CD14-positive monocyte (primary cell): ENCODE data around the gene PGP. TPM values are rescaled to one million over a fixed set of nuclear protein-coding genes. Genes with fewer than 3 reads are reported as not detected.

Experiments used
- DNase-seq, 3 donors: peaks; one replicate each; pipeline ENCODE4 v3.0.0-alpha.2; 2011 to 2022
- H2AFZ ChIP-seq: 2 replicates; pipeline ENCODE4 v1.6.0; 2012; ENCODE audit warnings: mild to moderate bottlenecking, low read depth, low read length, inconsistent platforms; ENCODE audit not compliant: insufficient read depth, poor library complexity, severe bottlenecking
- H3K27ac ChIP-seq, 2 donors: 1 replicate in 1 of 2; 2 replicates in 1 of 2; pipeline ENCODE4 v1.5.1; 2012 to 2013; ENCODE audit warnings: low read length in 2 of 2, control low read depth in 1 of 2, inconsistent platforms in 1 of 2, low read depth in 1 of 2, mild to moderate bottlenecking in 1 of 2
- H3K27me3 ChIP-seq, 2 donors: one replicate each; pipeline versions ENCODE4 v1.6.0 to v1.6.1; 2011 to 2013; ENCODE audit warnings: low read length in 2 of 2; ENCODE audit not compliant: control insufficient read depth in 2 of 2, insufficient read depth in 2 of 2
- H3K36me3 ChIP-seq, 2 donors: replicated peaks in 1 of 2; 1 replicate in 1 of 2; 2 replicates in 1 of 2; pipeline versions ENCODE4 v1.5.1 to v1.6.1; 2012 to 2013; ENCODE audit warnings: low read length in 2 of 2, control low read depth in 1 of 2, inconsistent platforms in 1 of 2, mild to moderate bottlenecking in 1 of 2; ENCODE audit not compliant: insufficient read depth in 2 of 2, control insufficient read depth in 1 of 2
- H3K4me1 ChIP-seq, 2 donors: 1 replicate in 1 of 2; 2 replicates in 1 of 2; pipeline versions ENCODE4 v1.5.1 to v1.6.1; 2012 to 2013; ENCODE audit warnings: low read length in 2 of 2, control low read depth in 1 of 2, inconsistent platforms in 1 of 2, mild to moderate bottlenecking in 1 of 2, moderate library complexity in 1 of 2; ENCODE audit not compliant: insufficient read depth in 2 of 2, control insufficient read depth in 1 of 2
- H3K4me2 ChIP-seq: replicated peaks from 2 replicates; pipeline ENCODE3; 2012; ENCODE audit warnings: low read length, moderate library complexity, mild to moderate bottlenecking; ENCODE audit not compliant: poor library complexity, severe bottlenecking; ENCODE audit errors: extremely low read depth
- H3K4me3 ChIP-seq, 3 experiments: fragments of 200-600 bp in 1 of 3; sonication (generic) in 1 of 3; replicated peaks in 1 of 3; 1 replicate in 2 of 3; 2 replicates in 1 of 3; pipeline ENCODE4 v1.5.1; 2011 to 2013; ENCODE audit warnings: low read length in 3 of 3, mild to moderate bottlenecking in 3 of 3, control low read depth in 2 of 3, low read depth in 2 of 3, inconsistent platforms in 1 of 3, moderate library complexity in 1 of 3
- H3K79me2 ChIP-seq: 2 replicates; pipeline ENCODE4 v1.6.0; 2012; ENCODE audit warnings: mild to moderate bottlenecking, control low read depth, inconsistent platforms, low read length, moderate library complexity; ENCODE audit not compliant: insufficient read depth
- H3K9ac ChIP-seq: 2 replicates; pipeline ENCODE4 v1.6.0; 2017; ENCODE audit warnings: low read length, mild to moderate bottlenecking; ENCODE audit not compliant: insufficient read depth, poor library complexity, severe bottlenecking
- H3K9me3 ChIP-seq, 2 donors: replicated peaks in 1 of 2; 1 replicate in 1 of 2; 2 replicates in 1 of 2; pipeline versions ENCODE4 v1.5.1 to v1.6.1; 2012 to 2013; ENCODE audit warnings: low read length in 2 of 2, control low read depth in 1 of 2; ENCODE audit not compliant: control insufficient read depth in 1 of 2, insufficient read depth in 1 of 2
- H4K20me1 ChIP-seq: 2 replicates; pipeline ENCODE4 v1.6.0; 2012; ENCODE audit warnings: mild to moderate bottlenecking, low read length, control low read depth, moderate library complexity; ENCODE audit not compliant: insufficient read depth
- H3K27ac Mint-ChIP-seq, 7 donors: one replicate each; pipeline ENCODE4 v1.8.0; 2020; ENCODE audit warnings: mild to moderate bottlenecking in 7 of 7, mixed read lengths in 7 of 7, moderate library complexity in 6 of 7, inconsistent platforms in 2 of 7
- H3K27me3 Mint-ChIP-seq, 3 donors: one replicate each; pipeline ENCODE4 v1.8.0; 2021 to 2022; ENCODE audit warnings: low read depth in 3 of 3, mild to moderate bottlenecking in 3 of 3, mixed read lengths in 3 of 3, moderate library complexity in 3 of 3, inconsistent platforms in 1 of 3
- H3K36me3 Mint-ChIP-seq, 2 donors: one replicate each; pipeline ENCODE4 v1.8.0; 2020; ENCODE audit warnings: mixed read lengths in 2 of 2, inconsistent platforms in 1 of 2, mild to moderate bottlenecking in 1 of 2
- H3K4me1 Mint-ChIP-seq: one replicate; pipeline ENCODE4 v1.8.0; 2020; ENCODE audit warnings: mild to moderate bottlenecking, mixed read lengths
- H3K4me3 Mint-ChIP-seq, 2 donors: one replicate each; pipeline ENCODE4 v1.8.0; 2020; ENCODE audit warnings: mild to moderate bottlenecking in 2 of 2, mixed read lengths in 2 of 2, moderate library complexity in 1 of 2
- H3K9me3 Mint-ChIP-seq, 7 donors: one replicate each; pipeline ENCODE4 v1.8.0; 2020 to 2022; ENCODE audit warnings: mixed read lengths in 7 of 7, mild to moderate bottlenecking in 6 of 7, moderate library complexity in 6 of 7, inconsistent platforms in 2 of 7
- WGBS: methylation state at CpG from one replicate; pipeline ENCODE4 v1.1.5; 2013; ENCODE audit warnings: missing lambda C conversion rate; ENCODE audit not compliant: insufficient coverage; 5-methylcytosine and 5-hydroxymethylcytosine counted together
- intact Hi-C, 2 donors: fragments of 100-400 bp; cut with micrococcal nuclease; formaldehyde crosslinking; loops; one replicate each; pipeline versions ENCODE4 v1.15.0 to v1.15.1; 2023
- polyA plus RNA-seq, 3 donors: library from polyadenylated mRNA; depleted of rRNA in 1 of 3; unstranded in 2 of 3; stranded (reverse) in 1 of 3; fragments of 300-500 nt in 2 of 3; fragments of >200 nt in 1 of 3; fragmentation: Illumina TruSeq in 2 of 3; gene quantifications; 1 replicate in 2 of 3; 2 replicates in 1 of 3; pipeline ENCODE4 v1.2.3, GENCODE V29; 2012 to 2021
- TF ChIP-seq, protein P1 (sequence below): fragments of 200-600 bp; IDR thresholded peaks from one replicate; pipeline ENCODE4 v1.8.0; 2022; ENCODE audit warnings: antibody characterized with exemption, mild to moderate bottlenecking

The PGP gene
- polyA plus RNA-seq, 3 donors = 7.2 to 20.2 (median 19.2) TPM

DNA sequence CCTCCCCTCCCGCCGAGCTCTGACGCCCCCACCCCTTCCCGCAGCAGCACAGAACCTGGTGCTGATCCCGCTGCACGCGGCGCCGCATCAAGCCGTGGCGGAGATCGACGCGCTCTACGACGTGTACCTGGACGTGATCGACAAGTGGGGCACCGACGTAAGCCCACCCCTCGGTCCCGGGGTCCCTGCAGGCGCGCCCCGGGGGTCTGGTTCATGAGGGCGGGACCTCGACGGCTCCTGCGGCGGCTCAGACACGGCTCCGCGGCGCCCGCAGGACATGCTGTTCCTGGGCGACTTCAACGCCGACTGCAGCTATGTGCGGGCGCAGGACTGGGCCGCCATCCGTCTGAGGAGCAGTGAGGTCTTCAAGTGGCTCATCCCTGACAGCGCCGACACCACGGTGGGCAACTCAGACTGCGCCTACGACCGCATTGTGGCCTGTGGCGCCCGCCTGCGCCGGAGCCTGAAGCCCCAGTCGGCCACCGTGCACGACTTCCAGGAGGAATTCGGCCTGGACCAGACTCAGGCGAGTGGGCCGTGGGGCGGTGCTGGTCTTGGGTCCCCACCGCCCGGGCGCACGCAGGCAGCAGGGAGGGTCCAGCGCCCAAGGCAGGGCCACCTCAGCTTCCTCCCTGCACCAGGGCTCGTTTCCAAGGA, 23.0 kb upstream of the PGP start:
- DNase-seq = no peak
- no peak overlapping the region for H3K4me2 ChIP-seq
- WGBS = 12% methylated on average over 64 of the region's 65 CpGs

DNA sequence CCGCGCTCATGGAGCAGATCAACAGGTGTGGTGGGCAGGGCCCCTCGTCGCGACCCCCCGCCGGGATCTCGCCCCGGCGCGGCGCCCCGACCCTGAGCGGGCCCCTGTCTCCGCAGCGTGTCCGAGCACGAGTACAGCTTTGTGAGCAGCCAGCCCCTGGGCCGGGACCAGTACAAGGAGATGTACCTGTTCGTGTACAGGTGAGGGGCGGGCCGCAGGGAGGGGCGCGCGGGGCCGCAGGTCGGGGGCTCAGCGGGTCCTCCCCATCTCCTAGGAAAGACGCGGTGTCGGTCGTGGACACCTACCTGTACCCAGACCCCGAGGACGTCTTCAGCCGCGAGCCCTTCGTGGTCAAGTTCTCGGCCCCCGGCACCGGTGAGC, 22.5 kb upstream of the PGP start:
- Histone ChIP-seq H3K9me3 (no peaks in the 10 kb centered on the region), H3K4me3 (no peak overlapping the region), H3K27me3 (peaks cover 18 to 38% of the 10 kb centered on the region in 2 donors), H2AFZ (no peak overlapping the region), H3K79me2 (no peaks in the 10 kb centered on the region), H3K9ac (no peak overlapping the region), H3K4me2 (no peak overlapping the region), H4K20me1 (peaks cover 26% of the 10 kb centered on the region), H3K36me3 (peaks cover 33 to 43% of the 10 kb centered on the region in 2 donors), H3K27ac (no peak overlapping the region), H3K4me1 (peaks cover 5 to 6% of the 10 kb centered on the region in 2 donors)
- H3K9me3 Mint-ChIP-seq = peaks cover 0 to 6% (median 0%) of the 10 kb centered on the region in 7 donors
- H3K36me3 Mint-ChIP-seq = peaks cover 36 to 53% of the 10 kb centered on the region in 2 donors
- no peak for DNase-seq
- intact Hi-C loops = no loop called here
- whole genome bisulfite sequencing = 3% methylated on average over 28 of the region's 40 CpGs
- peak overlapping the region in 1 of 2 donors; percentile 35 for H3K4me3 Mint-ChIP-seq
- TF ChIP-seq, protein P1, sequence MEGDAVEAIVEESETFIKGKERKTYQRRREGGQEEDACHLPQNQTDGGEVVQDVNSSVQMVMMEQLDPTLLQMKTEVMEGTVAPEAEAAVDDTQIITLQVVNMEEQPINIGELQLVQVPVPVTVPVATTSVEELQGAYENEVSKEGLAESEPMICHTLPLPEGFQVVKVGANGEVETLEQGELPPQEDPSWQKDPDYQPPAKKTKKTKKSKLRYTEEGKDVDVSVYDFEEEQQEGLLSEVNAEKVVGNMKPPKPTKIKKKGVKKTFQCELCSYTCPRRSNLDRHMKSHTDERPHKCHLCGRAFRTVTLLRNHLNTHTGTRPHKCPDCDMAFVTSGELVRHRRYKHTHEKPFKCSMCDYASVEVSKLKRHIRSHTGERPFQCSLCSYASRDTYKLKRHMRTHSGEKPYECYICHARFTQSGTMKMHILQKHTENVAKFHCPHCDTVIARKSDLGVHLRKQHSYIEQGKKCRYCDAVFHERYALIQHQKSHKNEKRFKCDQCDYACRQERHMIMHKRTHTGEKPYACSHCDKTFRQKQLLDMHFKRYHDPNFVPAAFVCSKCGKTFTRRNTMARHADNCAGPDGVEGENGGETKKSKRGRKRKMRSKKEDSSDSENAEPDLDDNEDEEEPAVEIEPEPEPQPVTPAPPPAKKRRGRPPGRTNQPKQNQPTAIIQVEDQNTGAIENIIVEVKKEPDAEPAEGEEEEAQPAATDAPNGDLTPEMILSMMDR = no peak
- peaks cover 5% of the 10 kb centered on the region for H3K4me1 Mint-ChIP-seq
- peaks cover 35 to 50% (median 35%) of the 10 kb centered on the region in 3 donors for H3K27me3 Mint-ChIP-seq
- no peak overlapping the region for H3K27ac Mint-ChIP-seq

More for the DNA sequence above, 23.0 kb upstream of the PGP start:
- Histone ChIP-seq H3K27ac (no peak overlapping the region), H3K27me3 (peaks cover 18 to 38% of the 10 kb centered on the region in 2 donors), H3K79me2 (no peaks in the 10 kb centered on the region), H3K9me3 (no peaks in the 10 kb centered on the region), H3K36me3 (peaks cover 34 to 43% of the 10 kb centered on the region in 2 donors), H2AFZ (no peak overlapping the region), H4K20me1 (peaks cover 26% of the 10 kb centered on the region), H3K4me3 (no peak overlapping the region), H3K4me1 (peaks cover 5 to 6% of the 10 kb centered on the region in 2 donors), H3K9ac (no peak overlapping the region)
- H3K27ac Mint-ChIP-seq = no peak overlapping the region
- peak overlapping the region in 1 of 2 donors; percentile 48 for H3K4me3 Mint-ChIP-seq
- peaks cover 35 to 50% (median 35%) of the 10 kb centered on the region in 3 donors for H3K27me3 Mint-ChIP-seq
- TF ChIP-seq, protein P1 = no peak
- intact Hi-C loops = no loop called here
- peaks cover 40 to 57% of the 10 kb centered on the region in 2 donors for H3K36me3 Mint-ChIP-seq
- peaks cover 7% of the 10 kb centered on the region for H3K4me1 Mint-ChIP-seq
- H3K9me3 Mint-ChIP-seq = peaks cover 0 to 6% (median 0%) of the 10 kb centered on the region in 7 donors
